Pancreas (tissue), 10 donors: Measurements from ENCODE around the gene SERPINF2. TPM values are rescaled to one million over a fixed set of nuclear protein-coding genes. Genes with fewer than 3 reads are reported as not detected.

Source experiments
- ATAC-seq, 4 donors: fragments of 200-7000 bp; cut with Tn5 transposase; one replicate each; pipeline versions ENCODE4 v1.8.0 to v1.9.1; 2020; ENCODE audit warnings: mild to moderate bottlenecking in 4 of 4, moderate library complexity in 4 of 4
- DNase-seq, 6 donors: peaks; one replicate each; pipeline ENCODE4 v3.0.0-alpha.2; 2020
- FAIRE-seq: peaks from 2 replicates; lab custom pipeline; 2012; peaks lifted over from hg19 to GRCh38; lab: Jason Lieb, UNC
- H3K27ac ChIP-seq, 4 donors: fragments of 200-600 bp; sonication (generic); 1 replicate in 3 of 4; 2 replicates in 1 of 4; pipeline versions ENCODE4 v1.5.0 to v1.8.0; 2020
- H3K27me3 ChIP-seq, 4 donors: fragments of 200-600 bp; one replicate each; pipeline ENCODE4 v1.8.0; 2021
- H3K36me3 ChIP-seq, 3 donors: fragments of 200-600 bp; sonication (generic) in 1 of 3; one replicate each; pipeline versions ENCODE4 v1.5.0 to v1.8.0; 2020 to 2021
- H3K4me1 ChIP-seq, 3 donors: fragments of 200-600 bp; one replicate each; pipeline ENCODE4 v1.8.0; 2021
- H3K4me3 ChIP-seq, 4 donors: fragments of 200-600 bp; sonication (generic) in 2 of 4; one replicate each; pipeline versions ENCODE4 v1.5.0 to v1.8.0; 2020 to 2021
- H3K9me3 ChIP-seq, 4 donors: fragments of 200-600 bp; one replicate each; pipeline ENCODE4 v1.8.0; 2021
- WGBS, 2 donors: extraction: QIAGEN DNeasy Blood & Tissue Kit; methylation state at CpG; one replicate each; pipeline ENCODE4 v1.1.7; 2013; 5-methylcytosine and 5-hydroxymethylcytosine counted together
- intact Hi-C, 3 donors: fragments of 100-400 bp; cut with DNase I; formaldehyde crosslinking; loops; one replicate each; pipeline versions ENCODE4 v1.11.1 to v1.14.2; 2022
- polyA plus RNA-seq, 2 donors: library from polyadenylated mRNA; stranded (reverse); fragments of 200-250 nt; gene quantifications; one replicate each; pipeline ENCODE4 v1.2.3, GENCODE V29; 2013
- total RNA-seq, 6 donors: library from RNA; stranded (reverse); fragmentation: NEBNext Ultra II Directional in 4 of 6; extraction: Animal tissue kit (Norgen Biotek cat#: 25700) in 4 of 6; gene quantifications; one replicate each; pipeline versions ENCODE4 v1.2.1 to v1.2.4, GENCODE V29; 2021 to 2023
- TF ChIP-seq, protein P1 (sequence below), 4 donors: fragments of 200-600 bp; sonication (generic) in 3 of 4; IDR thresholded peaks; one replicate each; pipeline versions ENCODE4 v1.5.0 to v1.8.0; 2021; ENCODE audit warnings: antibody characterized with exemption in 4 of 4
- donor health status: healthy with polysubstance abuse.
- donor health status: DM: no; HTN: no; CAD: no; lungs with moderate emphysema.
- donor health status: DM: no; HTN: no; CAD: no.
- donor health status: control.
- donor health status: control.
- donor health status: Bipolar disorder and iron deficiency.
- donor health status: DM: yes; HTN: yes; CAD: no.
- donor health status: DM: no; HTN: no; CAD: no.
- donor health status: DM: no; HTN: no; CAD: no.
- donor health status: DM: yes; HTN: yes; CAD: no.

SERPINF2 gene
- total and polyA plus RNA-seq, 8 donors: 1.4 to 8.8 (median 3.9) TPM

- ATAC-seq: no peak
These were observed 33.7 kb downstream of the SERPINF2 start for GRCh38 chr17:1776328-1776727.

GRCh38 chr17:1776857-1777256, 34.2 kb downstream of the SERPINF2 start:
- TF ChIP-seq, protein P1, sequence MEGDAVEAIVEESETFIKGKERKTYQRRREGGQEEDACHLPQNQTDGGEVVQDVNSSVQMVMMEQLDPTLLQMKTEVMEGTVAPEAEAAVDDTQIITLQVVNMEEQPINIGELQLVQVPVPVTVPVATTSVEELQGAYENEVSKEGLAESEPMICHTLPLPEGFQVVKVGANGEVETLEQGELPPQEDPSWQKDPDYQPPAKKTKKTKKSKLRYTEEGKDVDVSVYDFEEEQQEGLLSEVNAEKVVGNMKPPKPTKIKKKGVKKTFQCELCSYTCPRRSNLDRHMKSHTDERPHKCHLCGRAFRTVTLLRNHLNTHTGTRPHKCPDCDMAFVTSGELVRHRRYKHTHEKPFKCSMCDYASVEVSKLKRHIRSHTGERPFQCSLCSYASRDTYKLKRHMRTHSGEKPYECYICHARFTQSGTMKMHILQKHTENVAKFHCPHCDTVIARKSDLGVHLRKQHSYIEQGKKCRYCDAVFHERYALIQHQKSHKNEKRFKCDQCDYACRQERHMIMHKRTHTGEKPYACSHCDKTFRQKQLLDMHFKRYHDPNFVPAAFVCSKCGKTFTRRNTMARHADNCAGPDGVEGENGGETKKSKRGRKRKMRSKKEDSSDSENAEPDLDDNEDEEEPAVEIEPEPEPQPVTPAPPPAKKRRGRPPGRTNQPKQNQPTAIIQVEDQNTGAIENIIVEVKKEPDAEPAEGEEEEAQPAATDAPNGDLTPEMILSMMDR (IDR thresholded peaks at IDR 0.05): no peak
- no peak for DNase-seq
- Histone ChIP-seq H3K27ac (no peak overlapping the region), H3K36me3 (peaks cover 0 to 13% (median 0%) of the 10 kb centered on the region in 3 donors), H3K4me3 (no peak overlapping the region), H3K27me3 (no peaks in the 10 kb centered on the region), H3K4me1 (no peaks in the 10 kb centered on the region), H3K9me3 (no peaks in the 10 kb centered on the region)
- ATAC-seq: no peak
- no peak for FAIRE-seq
- intact Hi-C loops: loop anchor here in 1 of 3 donors (10.0 kb wide), 1 partner anchor 52 kb away; the partner anchor contains the start of gene WDR81
- WGBS, 2 donors: 91 to 93% methylated on average over 7 of the region's 7 CpGs

More at GRCh38 chr17:1776328-1776727, 33.7 kb downstream of the SERPINF2 start:
- intact Hi-C loops: loop anchor here in 1 of 3 donors (10.0 kb wide), 1 partner anchor 52 kb away; the partner anchor contains the start of gene WDR81
- no peak for FAIRE-seq
- no peaks in the 10 kb centered on the region for H3K9me3 ChIP-seq
- H3K27me3 ChIP-seq: no peaks in the 10 kb centered on the region
- H3K36me3 ChIP-seq: peaks cover 0 to 13% (median 0%) of the 10 kb centered on the region in 3 donors
- no peak overlapping the region for H3K4me3 ChIP-seq
- TF ChIP-seq, protein P1 (IDR thresholded peaks at IDR 0.05): no peak
- no peaks in the 10 kb centered on the region for H3K4me1 ChIP-seq
- DNase-seq: no peak
- WGBS, 2 donors: 89 to 90% methylated on average over 10 of the region's 10 CpGs
- H3K27ac ChIP-seq: no peak overlapping the region

GRCh38 chr17:1779571-1780131, 37.0 kb downstream of the SERPINF2 start:
- H3K4me1 ChIP-seq: no peaks in the 10 kb centered on the region
- intact Hi-C loops: loop anchor here in 1 of 3 donors (10.0 kb wide), 1 partner anchor 55 kb away; the partner anchor contains the start of gene WDR81
- no peaks in the 10 kb centered on the region for H3K27me3 ChIP-seq
- peak overlapping the region in 1 of 4 donors; percentile 10 for H3K27ac ChIP-seq
- ATAC-seq: peak in 2 of 4 donors; percentile 28 to 44
- no peaks in the 10 kb centered on the region for H3K9me3 ChIP-seq
- WGBS, 2 donors: 63 to 67% methylated on average over 8 of the region's 8 CpGs
- TF ChIP-seq, protein P1 (IDR thresholded peaks at IDR 0.05): no peak
- DNase-seq: peak in 1 of 6 donors; percentile 38
- peaks cover 0 to 16% (median 0%) of the 10 kb centered on the region in 3 donors for H3K36me3 ChIP-seq
- H3K4me3 ChIP-seq: no peak overlapping the region
- peak; percentile 37 for FAIRE-seq

GRCh38 chr17:1782171-1782567, 39.5 kb downstream of the SERPINF2 start:
- Histone ChIP-seq H3K27ac (peak overlapping the region in 1 of 4 donors; percentile 64), H3K4me3 (no peak overlapping the region), H3K36me3 (peaks cover 0 to 26% (median under 1%) of the 10 kb centered on the region in 3 donors), H3K4me1 (no peaks in the 10 kb centered on the region), H3K27me3 (no peaks in the 10 kb centered on the region), H3K9me3 (no peaks in the 10 kb centered on the region)
- 70 to 74% methylated on average over 6 of the region's 6 CpGs for whole genome bisulfite sequencing, 2 donors
- no peak for ATAC-seq
- TF ChIP-seq, protein P1 (IDR thresholded peaks at IDR 0.05): no peak
- DNase-seq: peak in 1 of 6 donors; percentile 3
- no peak for FAIRE-seq
- intact Hi-C loops: no loop called here

DNA sequence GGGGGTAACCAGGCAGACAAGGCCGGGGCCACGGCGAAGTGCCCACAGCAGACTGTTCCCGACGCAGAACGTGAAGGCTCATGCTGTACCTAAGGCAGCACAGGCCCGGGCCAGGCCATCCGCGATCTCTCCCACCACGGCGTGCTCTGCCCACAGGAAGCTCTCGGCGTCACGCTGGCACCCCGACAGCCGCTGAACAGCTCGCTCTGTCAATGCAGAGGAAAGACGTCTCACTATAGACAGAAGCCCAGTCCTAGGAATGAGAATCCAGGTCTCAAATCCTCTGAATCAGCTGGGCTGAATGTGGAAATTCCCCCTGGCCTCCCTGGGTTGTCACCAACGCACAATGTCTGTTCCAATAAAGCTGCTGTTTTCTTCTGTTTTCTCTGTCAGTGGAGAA, 40.6 kb downstream of the SERPINF2 start:
- 87 to 94% methylated on average over 16 to 19 of the region's 19 CpGs for WGBS, 2 donors
- Histone ChIP-seq H3K27ac (peak overlapping the region in 2 of 4 donors; percentile 64 to 70), H3K4me1 (no peaks in the 10 kb centered on the region), H3K4me3 (no peak overlapping the region), H3K9me3 (no peaks in the 10 kb centered on the region), H3K27me3 (no peaks in the 10 kb centered on the region), H3K36me3 (peaks cover 0 to 27% (median 4%) of the 10 kb centered on the region in 3 donors)
- TF ChIP-seq, protein P1 (IDR thresholded peaks at IDR 0.05): no peak
- intact Hi-C loops: no loop called here
- peak in 2 of 4 donors; percentile 5 to 13 for ATAC-seq
- DNase-seq: peak in 1 of 6 donors; percentile 68
- no peak for FAIRE-seq
